HG02943 (cell line): ENCODE results near the gene MGAT3.

Source experiments
- ATAC-seq: cut with Tn5 transposase; IDR thresholded peaks from one replicate; pipeline ENCODE4 v1.9.1; 2021; ENCODE audit warnings: mild to moderate bottlenecking, low read depth, moderate library complexity; ENCODE audit not compliant: unreplicated experiment

Gene MGAT3

DNA sequence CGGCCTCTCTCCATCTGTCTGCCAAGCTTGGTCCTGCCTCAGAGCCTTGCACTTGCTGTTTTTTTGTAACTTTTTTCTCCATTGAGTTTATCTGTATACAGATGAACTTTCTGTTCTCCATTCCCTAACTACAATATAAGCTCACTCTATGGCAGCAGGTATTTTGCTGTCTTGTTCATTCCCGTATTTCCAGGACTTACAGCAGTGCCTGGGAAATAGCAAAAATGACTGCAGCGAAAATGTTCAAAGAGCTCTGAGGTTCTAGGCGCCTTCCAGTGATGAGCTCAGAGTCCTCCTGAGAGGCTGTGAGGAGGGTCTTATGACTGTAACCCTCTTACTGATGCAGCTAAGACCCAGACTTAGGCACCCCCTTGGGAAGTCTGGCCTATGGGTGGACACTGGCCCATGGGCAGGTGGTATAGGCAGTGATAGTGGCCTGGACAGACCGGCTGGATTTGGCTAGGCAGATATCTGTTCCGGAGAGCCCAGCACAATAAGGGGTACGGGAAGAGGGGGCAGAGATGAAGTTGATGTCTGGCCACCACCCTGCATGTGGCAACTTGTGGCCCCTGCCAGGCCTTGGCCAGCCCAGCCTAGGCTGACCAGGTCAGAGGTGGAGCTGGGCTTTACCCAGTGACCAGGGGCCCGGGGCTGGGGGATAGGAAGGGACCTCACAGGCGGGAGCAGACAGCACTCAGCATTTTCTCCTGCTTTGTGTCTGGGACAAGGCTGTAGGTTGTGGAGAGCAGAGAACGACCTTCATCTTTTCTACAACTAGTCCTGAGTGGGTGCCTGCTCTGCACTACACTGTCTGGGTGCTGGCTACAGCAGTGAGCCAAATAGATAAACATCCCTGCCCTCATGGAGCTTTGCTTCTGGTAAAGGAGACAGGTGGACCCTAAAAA lies 68.2 kb downstream of the MGAT3 start:
- ATAC-seq, result no peak

GRCh38 chr22:39525658-39525975 lies 68.8 kb downstream of the MGAT3 start:
- no peak for ATAC-seq

DNA sequence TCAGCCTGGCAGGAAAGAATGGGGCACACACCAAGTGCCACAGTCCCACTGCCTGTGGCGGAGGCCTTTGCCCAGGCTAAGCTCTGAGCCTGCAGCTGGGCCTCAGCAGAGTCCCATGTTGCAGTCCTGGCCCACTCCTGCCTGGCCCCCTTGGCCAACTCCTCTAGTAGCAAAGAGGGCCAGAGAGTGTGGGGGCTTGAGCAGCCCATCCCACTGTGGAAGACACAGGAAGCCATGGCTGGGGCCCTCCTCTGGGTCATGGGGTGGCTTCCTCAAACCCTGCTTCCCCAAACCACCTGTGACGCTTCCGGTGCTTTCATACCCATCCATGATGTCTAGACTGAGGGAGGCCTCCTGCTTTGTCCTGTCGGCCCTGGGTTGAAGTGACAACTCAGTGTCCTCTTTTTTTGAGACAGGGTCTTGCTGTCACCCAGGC lies 69.9 kb downstream of the MGAT3 start:
- no peak for ATAC-seq

DNA sequence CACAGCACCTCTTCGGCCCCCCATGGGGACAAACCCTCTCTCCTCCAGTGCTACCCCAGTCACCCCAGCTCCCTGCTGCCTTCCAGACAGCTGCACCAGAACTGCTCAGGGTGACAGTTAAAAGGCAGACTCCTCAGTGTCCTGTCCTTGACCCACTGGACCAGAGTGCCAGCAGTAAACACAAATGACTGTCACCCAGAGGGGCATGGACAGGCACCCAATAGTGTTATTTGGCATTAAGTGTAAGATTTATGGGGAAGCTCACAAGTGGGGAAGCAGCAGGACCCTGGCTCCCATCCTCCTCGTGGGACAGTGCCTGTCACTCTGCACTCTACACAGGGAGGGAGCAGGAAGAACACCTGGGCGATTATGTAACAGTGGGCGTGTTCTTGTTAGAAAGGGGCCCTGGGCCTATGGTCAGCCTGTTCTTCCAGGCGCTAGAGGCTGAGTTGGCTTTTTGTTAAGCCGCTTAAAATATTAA lies 70.7 kb downstream of the MGAT3 start:
- ATAC-seq, result no peak

- no peak for ATAC-seq
These were observed 71.4 kb downstream of the MGAT3 start for GRCh38 chr22:39528080-39528661.

GRCh38 chr22:39528681-39529486 lies 72.1 kb downstream of the MGAT3 start:
- ATAC-seq, result no peak

GRCh38 chr22:39529487-39529851 lies 72.7 kb downstream of the MGAT3 start:
- ATAC-seq, result no peak

DNA sequence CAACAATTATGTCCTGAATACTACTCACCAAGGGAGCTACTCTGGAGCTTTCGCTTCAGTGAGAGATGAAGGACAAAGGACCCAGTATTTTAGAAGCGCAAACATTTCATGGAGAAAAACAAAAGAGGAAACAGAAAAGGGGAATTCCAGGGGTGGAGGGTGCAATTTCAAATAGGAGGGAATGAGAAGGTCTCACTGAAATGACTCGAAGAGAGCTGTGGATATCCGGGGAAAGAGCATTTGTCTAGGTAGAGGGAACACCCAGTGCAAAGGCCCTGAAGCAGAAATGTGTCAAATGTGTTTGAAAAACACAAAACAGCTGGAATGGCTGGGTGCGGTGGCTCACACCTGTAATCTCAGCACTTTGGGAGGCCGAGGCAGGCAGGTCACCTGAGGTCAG lies 73.3 kb downstream of the MGAT3 start:
- no peak for ATAC-seq

- no peak for ATAC-seq
These were observed 74.0 kb downstream of the MGAT3 start for GRCh38 chr22:39530692-39531331.

DNA sequence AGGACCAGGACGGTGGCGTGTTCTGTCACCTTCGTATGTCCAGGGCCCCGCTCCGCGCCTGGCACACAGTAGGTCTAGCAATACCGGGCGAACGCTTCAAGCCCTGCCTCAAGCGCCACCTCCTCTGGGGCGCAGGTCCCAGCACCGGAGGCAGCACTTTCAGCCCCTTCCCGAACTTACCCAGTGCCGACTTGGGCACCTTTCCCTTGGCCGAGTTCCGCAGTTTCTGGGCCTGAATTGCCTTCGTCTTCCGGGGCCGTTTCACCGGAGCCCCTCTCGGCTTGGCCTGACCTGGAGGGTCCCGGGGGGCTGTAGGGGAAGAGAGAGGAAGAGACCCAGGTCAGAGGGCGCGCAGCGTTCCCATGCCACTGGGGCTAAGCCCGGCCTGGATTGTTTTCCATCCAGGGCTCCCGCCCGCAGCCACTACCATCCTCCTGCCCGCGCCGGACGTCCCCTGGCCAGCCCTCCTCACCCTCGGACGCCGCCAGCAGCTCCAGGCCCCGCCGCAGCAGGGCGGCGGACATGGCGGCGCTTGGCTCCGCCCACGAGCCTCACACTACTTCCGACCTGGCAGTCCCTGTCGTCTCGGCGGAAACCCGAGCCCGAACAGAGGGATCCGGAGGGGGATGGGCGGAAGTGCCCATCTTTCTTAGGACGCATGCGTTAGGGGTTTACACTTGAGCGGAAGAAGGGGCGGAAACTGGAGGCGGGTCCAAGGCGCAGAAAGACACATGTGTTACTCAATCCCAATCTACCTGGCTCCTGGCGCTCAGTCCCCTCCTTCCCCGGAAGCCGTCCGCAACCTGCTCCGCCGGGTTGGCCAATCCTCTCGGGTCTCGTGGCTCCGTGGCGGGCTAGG lies 75.6 kb downstream of the MGAT3 start, which contains the start of gene RPS19BP1:
RPS19BP1 (minus strand) TSS at position 534 of the 859 bp plus-strand sequence; CDS start at position 524, 10 bp downstream.
- peak; percentile 75 for ATAC-seq

DNA sequence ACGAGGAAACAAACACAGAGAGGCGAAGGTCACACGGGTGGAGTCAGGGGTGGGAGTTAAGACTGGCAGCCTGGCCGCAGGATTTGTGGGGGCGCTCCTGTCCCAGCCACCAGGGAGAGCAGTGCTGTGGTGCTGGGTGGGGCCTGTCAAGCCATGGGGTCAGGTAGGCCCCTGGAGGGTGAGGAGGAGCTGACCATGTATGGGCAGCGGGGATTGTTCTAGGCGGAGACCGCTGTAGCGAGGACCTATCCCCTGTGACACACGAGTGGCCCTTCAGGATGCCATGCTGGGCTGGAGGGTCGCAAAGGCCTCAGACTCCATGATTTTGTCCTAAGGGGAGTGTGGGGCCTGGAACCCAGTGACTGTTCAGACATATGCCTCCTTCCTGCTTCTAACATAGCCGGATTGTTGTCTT lies 77.3 kb downstream of the MGAT3 start:
- ATAC-seq, result no peak

GRCh38 chr22:39534591-39535356 lies 78.0 kb downstream of the MGAT3 start:
- no peak for ATAC-seq

- no peak for ATAC-seq
These were observed 78.5 kb downstream of the MGAT3 start for GRCh38 chr22:39535357-39535725.

DNA sequence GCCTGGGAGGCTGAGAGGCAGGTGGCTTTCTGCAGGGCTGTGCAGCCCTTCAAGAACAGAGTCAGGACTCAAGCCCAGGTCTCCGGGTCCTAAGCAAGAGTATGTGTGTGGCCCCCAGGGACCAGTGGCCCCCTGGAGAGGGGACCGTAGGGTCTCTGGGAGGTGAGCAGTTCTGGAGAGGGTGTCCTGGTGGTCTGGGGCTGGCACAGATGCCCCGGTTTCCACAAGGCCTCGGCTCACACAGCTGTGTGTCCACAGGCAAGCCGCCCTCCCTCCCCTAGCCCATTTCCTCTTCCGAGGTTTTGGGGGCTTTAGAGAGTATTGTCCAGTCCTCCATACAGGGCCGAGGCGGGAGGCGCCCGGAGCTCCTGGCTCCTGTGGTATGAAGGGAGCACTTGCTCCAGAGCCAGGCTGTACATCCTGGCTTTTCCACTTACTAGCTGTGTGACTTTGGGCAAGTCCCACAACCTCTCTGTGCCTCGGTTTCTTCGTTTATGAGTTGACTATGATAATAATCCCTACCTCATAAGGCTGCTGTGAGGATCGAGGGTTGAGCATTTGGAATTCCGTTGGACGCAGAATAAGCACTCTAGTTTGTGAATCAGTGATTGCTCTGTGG lies 79.1 kb downstream of the MGAT3 start:
- no peak for ATAC-seq

GRCh38 chr22:39536711-39537110 lies 79.9 kb downstream of the MGAT3 start:
- ATAC-seq, result no peak

GRCh38 chr22:39537975-39538374 lies 81.2 kb downstream of the MGAT3 start:
- ATAC-seq, result no peak
